Mesenchymal stem cell (in vitro differentiated cells and primary cell): ENCODE data around the gene CYP26A1.

Experiments used
- DNase-seq: peaks from one replicate; pipeline ENCODE4 v3.0.0-alpha.2; 2013
- H2AFZ ChIP-seq: one replicate; pipeline ENCODE4 v1.6.1; 2013; ENCODE audit warnings: low read depth, mild to moderate bottlenecking, control low read depth, inconsistent platforms, low read length, moderate library complexity
- H2AK5ac ChIP-seq: 2 replicates; pipeline ENCODE4 v1.6.1; 2013; ENCODE audit warnings: low read length, moderate library complexity, mild to moderate bottlenecking, inconsistent platforms; ENCODE audit not compliant: severe bottlenecking
- H2BK120ac ChIP-seq: one replicate; pipeline ENCODE4 v1.6.1; 2013; ENCODE audit warnings: low read depth, mild to moderate bottlenecking, inconsistent platforms, low read length, moderate library complexity
- H2BK12ac ChIP-seq, 2 experiments: one replicate each; pipeline ENCODE4 v1.6.1; 2013; ENCODE audit warnings: inconsistent platforms in 2 of 2, low read length in 2 of 2, mild to moderate bottlenecking in 2 of 2, moderate library complexity in 2 of 2, control low read depth in 1 of 2
- H2BK15ac ChIP-seq: one replicate; pipeline ENCODE4 v1.6.1; 2013; ENCODE audit warnings: mild to moderate bottlenecking, low read depth, inconsistent platforms; ENCODE audit not compliant: poor library complexity, severe bottlenecking
- H2BK5ac ChIP-seq: 2 replicates; pipeline ENCODE4 v1.6.1; 2013; ENCODE audit warnings: low read depth, mild to moderate bottlenecking, low read length, control low read depth, inconsistent platforms; ENCODE audit not compliant: poor library complexity, severe bottlenecking
- H3K14ac ChIP-seq, 2 experiments: one replicate each; pipeline ENCODE4 v1.6.1; 2013; ENCODE audit warnings: inconsistent platforms in 2 of 2, low read length in 2 of 2, control low read depth in 1 of 2, mild to moderate bottlenecking in 1 of 2, moderate library complexity in 1 of 2
- H3K18ac ChIP-seq, 2 experiments: one replicate each; pipeline ENCODE4 v1.6.1; 2013; ENCODE audit warnings: inconsistent platforms in 2 of 2, low read length in 2 of 2, control low read depth in 1 of 2, low read depth in 1 of 2, mild to moderate bottlenecking in 1 of 2
- H3K23ac ChIP-seq, 2 experiments: one replicate each; pipeline ENCODE4 v1.6.1; 2013; ENCODE audit warnings: inconsistent platforms in 2 of 2, low read length in 2 of 2, mild to moderate bottlenecking in 2 of 2, moderate library complexity in 2 of 2, control low read depth in 1 of 2
- H3K27ac ChIP-seq: 2 replicates; pipeline ENCODE4 v1.5.1; 2013; ENCODE audit warnings: mild to moderate bottlenecking, moderate library complexity, low read length, control low read depth, inconsistent platforms; ENCODE audit not compliant: poor library complexity, severe bottlenecking
- H3K27me3 ChIP-seq, 2 experiments: 2 replicates each; pipeline versions ENCODE4 v1.6.1 to v1.7.0; 2013; ENCODE audit warnings: low read length in 2 of 2, mild to moderate bottlenecking in 2 of 2, moderate library complexity in 2 of 2, control low read depth in 1 of 2, inconsistent platforms in 1 of 2; ENCODE audit not compliant: control insufficient read depth in 1 of 2, insufficient read depth in 1 of 2
- H3K36me3 ChIP-seq, 2 experiments: 2 replicates each; pipeline versions ENCODE4 v1.6.1 to v1.7.0; 2013; ENCODE audit warnings: low read length in 2 of 2, control low read depth in 1 of 2, inconsistent platforms in 1 of 2, low read depth in 1 of 2, mild to moderate bottlenecking in 1 of 2; ENCODE audit not compliant: insufficient read depth in 2 of 2, control insufficient read depth in 1 of 2
- H3K4ac ChIP-seq, 2 experiments: one replicate each; pipeline ENCODE4 v1.6.1; 2013; ENCODE audit warnings: inconsistent platforms in 2 of 2, low read length in 2 of 2, mild to moderate bottlenecking in 2 of 2, moderate library complexity in 2 of 2, control low read depth in 1 of 2, low read depth in 1 of 2
- H3K4me1 ChIP-seq: 2 replicates; pipeline ENCODE4 v1.6.1; 2013; ENCODE audit warnings: low read depth, low read length, control low read depth; ENCODE audit not compliant: control insufficient read depth, insufficient read depth
- H3K4me2 ChIP-seq: 2 replicates; pipeline ENCODE4 v1.6.1; 2013; ENCODE audit warnings: low read length, mild to moderate bottlenecking, inconsistent platforms; ENCODE audit not compliant: poor library complexity, severe bottlenecking
- H3K4me3 ChIP-seq, 2 experiments: 2 replicates each; pipeline versions ENCODE4 v1.5.1 to v1.7.0; 2013; ENCODE audit warnings: low read length in 2 of 2, mild to moderate bottlenecking in 2 of 2, control low read depth in 1 of 2, low read depth in 1 of 2; ENCODE audit not compliant: insufficient read depth in 1 of 2
- H3K79me1 ChIP-seq: replicated peaks from 2 replicates; pipeline ENCODE4 v1.6.1; 2013; ENCODE audit warnings: mild to moderate bottlenecking, control low read depth, low read length, inconsistent platforms; ENCODE audit not compliant: poor library complexity, severe bottlenecking
- H3K9ac ChIP-seq: 2 replicates; pipeline ENCODE4 v1.7.0; 2013; ENCODE audit warnings: mild to moderate bottlenecking, low read length, moderate library complexity
- H3K9me3 ChIP-seq: 2 replicates; pipeline ENCODE4 v1.7.0; 2013; ENCODE audit warnings: mild to moderate bottlenecking, low read length; ENCODE audit not compliant: control insufficient read depth
- H4K8ac ChIP-seq: one replicate; pipeline ENCODE4 v1.6.1; 2013; ENCODE audit warnings: inconsistent platforms, mild to moderate bottlenecking, low read length, moderate library complexity
- H4K91ac ChIP-seq: one replicate; pipeline ENCODE4 v1.6.1; 2013; ENCODE audit warnings: mild to moderate bottlenecking, low read length, inconsistent platforms
- WGBS: methylation state at CpG from one replicate; pipeline ENCODE4 v1.1.7; 2013; ENCODE audit warnings: mixed read lengths; 5-methylcytosine and 5-hydroxymethylcytosine counted together

Gene CYP26A1

DNA sequence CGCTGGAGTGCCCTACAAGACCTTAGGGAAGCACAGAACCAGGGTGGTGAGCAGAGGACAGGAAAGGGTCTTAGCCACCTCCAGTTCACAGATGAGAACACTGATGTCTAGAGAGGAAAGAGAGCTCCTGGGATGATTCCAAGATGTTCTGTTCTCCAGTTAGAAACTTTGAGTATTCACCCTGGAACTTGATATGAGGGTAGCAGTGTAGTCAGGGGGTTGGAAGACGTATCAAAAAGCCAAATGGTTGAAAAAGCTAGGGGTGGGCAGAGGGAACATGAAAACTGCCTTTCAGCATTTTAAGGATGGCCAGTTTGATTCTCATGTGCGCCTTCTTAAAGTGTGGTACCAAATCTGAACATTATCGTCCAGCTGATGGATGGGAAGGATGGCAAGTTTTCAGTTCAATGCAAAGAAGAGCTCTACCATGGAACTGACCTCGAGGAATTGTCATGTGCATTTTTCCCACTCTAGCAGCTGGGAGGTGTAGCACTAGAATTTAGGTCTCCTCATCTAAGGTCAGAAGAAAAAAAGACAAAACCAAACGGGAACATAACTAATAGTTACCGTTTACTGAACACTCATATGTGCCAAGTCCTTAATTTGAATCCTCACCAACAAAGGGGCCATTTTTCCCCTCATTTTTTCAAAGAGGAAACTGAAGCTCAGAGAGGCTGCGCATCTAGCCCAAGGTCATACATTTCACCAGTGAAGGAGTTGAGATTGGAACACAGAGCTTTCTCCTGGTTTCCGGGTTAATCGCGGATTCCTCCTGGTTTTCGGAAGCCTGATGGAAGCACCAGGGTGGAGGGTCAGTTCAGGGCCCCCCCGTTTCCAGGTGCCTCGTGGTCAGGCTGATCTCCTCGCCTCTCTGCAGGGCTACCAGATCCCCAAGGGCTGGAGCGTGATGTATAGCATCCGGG, 6.0 kb upstream of the CYP26A1 start:
- Histone ChIP-seq H2BK5ac (no peak overlapping the region), H3K36me3 (no peaks in the 10 kb centered on the region), H3K23ac (no peak overlapping the region), H3K4ac (no peak overlapping the region), H3K9ac (no peak overlapping the region), H2BK120ac (no peak overlapping the region), H2BK12ac (no peak overlapping the region), H3K9me3 (no peaks in the 10 kb centered on the region), H3K4me2 (no peak overlapping the region), H3K27ac (no peak overlapping the region), H3K4me3 (no peak overlapping the region), H3K18ac (no peak overlapping the region), H4K8ac (no peak overlapping the region), H3K14ac (no peak overlapping the region), H3K79me1 (no peaks in the 10 kb centered on the region), H2AK5ac (no peak overlapping the region), H2BK15ac (no peak overlapping the region), H3K4me1 (peaks cover 32% of the 10 kb centered on the region), H4K91ac (no peak overlapping the region), H2AFZ (no peak overlapping the region), H3K27me3 (peaks cover 96 to 97% of the 10 kb centered on the region in 2 experiments)
- 33% methylated on average over 17 of the region's 17 CpGs for WGBS
- DNase-seq, result no peak

DNA sequence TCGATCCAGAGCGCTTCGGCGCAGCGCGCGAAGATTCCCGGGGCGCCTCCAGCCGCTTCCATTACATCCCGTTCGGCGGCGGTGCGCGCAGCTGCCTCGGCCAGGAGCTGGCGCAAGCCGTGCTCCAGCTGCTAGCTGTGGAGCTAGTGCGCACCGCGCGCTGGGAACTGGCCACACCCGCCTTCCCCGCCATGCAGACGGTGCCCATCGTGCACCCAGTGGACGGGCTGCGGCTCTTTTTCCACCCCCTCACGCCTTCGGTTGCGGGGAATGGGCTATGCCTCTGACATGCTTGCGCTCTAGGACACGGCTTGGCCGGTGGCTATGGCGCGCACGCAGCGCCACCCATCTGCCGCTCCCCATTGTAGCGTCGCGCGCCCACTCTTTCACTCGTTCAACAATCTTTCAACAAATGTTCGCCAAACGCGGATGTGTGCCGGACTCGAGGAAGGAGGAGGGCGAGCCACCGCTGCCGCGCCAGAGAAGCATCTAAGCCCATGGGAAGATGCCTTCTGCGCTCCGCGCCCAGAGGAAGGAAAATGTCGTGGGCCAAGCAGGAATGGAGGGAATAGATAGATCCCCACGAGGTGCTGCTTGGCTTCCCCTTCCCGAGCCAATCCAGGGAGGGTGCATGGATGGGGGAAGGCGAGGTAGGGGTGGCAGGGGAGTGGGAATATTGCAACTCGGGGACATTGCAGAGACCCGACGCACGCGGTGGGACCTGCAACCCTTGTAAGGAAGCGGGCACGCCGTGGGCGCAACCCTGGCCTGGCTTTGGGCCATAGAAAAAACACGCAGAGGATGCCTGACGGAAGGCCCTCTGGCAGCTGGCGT, 5.1 kb upstream of the CYP26A1 start:
- Histone ChIP-seq H2BK15ac (no peak overlapping the region), H2BK12ac (no peak overlapping the region), H4K8ac (no peak overlapping the region), H3K23ac (no peak overlapping the region), H2BK120ac (no peak overlapping the region), H3K4ac (no peak overlapping the region), H3K14ac (no peak overlapping the region), H3K4me2 (peak overlapping the region; percentile 24), H3K79me1 (no peaks in the 10 kb centered on the region), H3K36me3 (no peaks in the 10 kb centered on the region), H2AFZ (no peak overlapping the region), H3K27ac (no peak overlapping the region), H3K4me1 (peaks cover 31% of the 10 kb centered on the region), H4K91ac (no peak overlapping the region), H3K18ac (no peak overlapping the region), H3K27me3 (peaks cover 97 to 98% of the 10 kb centered on the region in 2 experiments), H3K9ac (no peak overlapping the region), H2BK5ac (no peak overlapping the region), H3K9me3 (no peaks in the 10 kb centered on the region), H3K4me3 (no peak overlapping the region), H2AK5ac (no peak overlapping the region)
- WGBS, result 7% methylated on average over 72 of the region's 73 CpGs
- DNase-seq, result peak; percentile 55

- Histone ChIP-seq H2BK120ac (no peak overlapping the region), H2BK12ac (no peak overlapping the region), H3K36me3 (no peaks in the 10 kb centered on the region), H3K14ac (no peak overlapping the region), H3K4me1 (peaks cover 37% of the 10 kb centered on the region), H3K27ac (no peak overlapping the region), H4K91ac (no peak overlapping the region), H2BK5ac (no peak overlapping the region), H3K9ac (no peak overlapping the region), H2AFZ (no peak overlapping the region), H3K4me2 (no peak overlapping the region), H3K23ac (no peak overlapping the region), H3K9me3 (no peaks in the 10 kb centered on the region), H3K79me1 (no peaks in the 10 kb centered on the region), H3K4me3 (no peak overlapping the region), H2AK5ac (no peak overlapping the region), H3K18ac (no peak overlapping the region), H2BK15ac (no peak overlapping the region), H3K27me3 (peaks cover 97 to 98% of the 10 kb centered on the region in 2 experiments), H4K8ac (no peak overlapping the region), H3K4ac (no peak overlapping the region)
- no peak for DNase-seq
- 46% methylated on average over 9 of the region's 10 CpGs for WGBS
Observed at GRCh38 chr10:93069245-93069561, 4.5 kb upstream of the CYP26A1 start.
